ENCODE results near the gene FMO5.

GRCh38 chr1:147204080-147204479, 21.1 kb downstream of the FMO5 start:
- TF ChIP-seq CTCF (IDR thresholded peaks at IDR 0.05), result no peak
- TF ChIP-seq POLR2A (IDR thresholded peaks at IDR 0.05), result no peak
